Neural cell (in vitro differentiated cells): ENCODE data around the gene CHPF. TPM values are rescaled to one million over a fixed set of nuclear protein-coding genes. Genes with fewer than 3 reads are reported as not detected.

Experiments used
- H2AFZ ChIP-seq: fragments of 200-600, 300-800 bp; sonication (generic), shearing (Covaris generic); 2 replicates; pipeline ENCODE4 v1.6.0; 2014; ENCODE audit warnings: low read depth, mild to moderate bottlenecking, antibody characterized with exemption, low read length, moderate library complexity
- H3F3A ChIP-seq: fragments of 200-600 bp; shearing (Covaris generic); 2 replicates; pipeline ENCODE4 v1.6.1; 2016; ENCODE audit warnings: mild to moderate bottlenecking, moderate library complexity, mixed read lengths, antibody characterized with exemption, low read length; ENCODE audit not compliant: insufficient read depth, poor library complexity, severe bottlenecking
- H3K27ac ChIP-seq: fragments of 200-600, 300-800 bp; sonication (generic), shearing (Covaris generic); 2 replicates; pipeline ENCODE4 v1.5.1; 2014; ENCODE audit warnings: mild to moderate bottlenecking, low read length, moderate library complexity
- H3K27me3 ChIP-seq: fragments of 300-800, 200-600 bp; sonication (generic), shearing (Covaris generic); 2 replicates; pipeline ENCODE4 v1.6.0; 2014; ENCODE audit warnings: mild to moderate bottlenecking, low read depth, low read length, moderate library complexity; ENCODE audit not compliant: insufficient read depth
- H3K36me3 ChIP-seq: fragments of 300-800, 200-600 bp; sonication (generic), shearing (Covaris generic); 2 replicates; pipeline ENCODE4 v1.5.1; 2014; ENCODE audit warnings: mild to moderate bottlenecking, antibody characterized with exemption, low read length, moderate library complexity; ENCODE audit not compliant: insufficient read depth
- H3K4me2 ChIP-seq: fragments of 300-800, 200-600 bp; sonication (generic), shearing (Covaris generic); 2 replicates; pipeline ENCODE4 v1.6.0; 2014; ENCODE audit warnings: mild to moderate bottlenecking, low read length
- H3K4me3 ChIP-seq: fragments of 300-800, 200-600 bp; sonication (generic), shearing (Covaris generic); 2 replicates; pipeline ENCODE4 v1.5.1; 2014; ENCODE audit warnings: mild to moderate bottlenecking, low read length, moderate library complexity
- H3K79me2 ChIP-seq: fragments of 200-600 bp; shearing (Covaris generic); replicated peaks from 2 replicates; pipeline ENCODE4 v1.6.0; 2014; ENCODE audit warnings: mild to moderate bottlenecking, low read length, moderate library complexity; ENCODE audit not compliant: insufficient read depth
- H3K9ac ChIP-seq: fragments of 300-800, 200-600 bp; sonication (generic), shearing (Covaris generic); 2 replicates; pipeline ENCODE4 v1.6.1; 2016; ENCODE audit warnings: mild to moderate bottlenecking, low read length, mixed read lengths
- H3K9me2 ChIP-seq: fragments of 200-600 bp; shearing (Covaris generic); 2 replicates; pipeline ENCODE4 v1.6.1; 2016; ENCODE audit warnings: mild to moderate bottlenecking, low read length, mixed read lengths; ENCODE audit not compliant: insufficient read depth
- H3K9me3 ChIP-seq: fragments of 200-600, 300-800 bp; sonication (generic), shearing (Covaris generic); 2 replicates; pipeline ENCODE4 v1.6.1; 2016; ENCODE audit warnings: mild to moderate bottlenecking, mixed run types, low read length, moderate library complexity, mixed read lengths
- H4K20me1 ChIP-seq: fragments of 200-600 bp; shearing (Covaris generic); 2 replicates; pipeline ENCODE4 v1.6.1; 2016; ENCODE audit warnings: mild to moderate bottlenecking, mixed run types; ENCODE audit not compliant: insufficient read depth
- EP300 ChIP-seq: fragments of 450-650 bp; conservative IDR thresholded peaks from 2 replicates; pipeline ENCODE4 v1.6.1; 2014; ENCODE audit warnings: antibody characterized with exemption, mild to moderate bottlenecking, moderate library complexity; ENCODE audit not compliant: poor library complexity, severe bottlenecking
- EZH2 ChIP-seq: fragments of 200-600, 300-800 bp; shearing (Covaris generic), sonication (generic); IDR thresholded peaks from 2 replicates; pipeline ENCODE4 v1.6.1; 2014; ENCODE audit warnings: antibody characterized with exemption, low read length, borderline replicate concordance, mild to moderate bottlenecking; ENCODE audit not compliant: insufficient read depth, poor library complexity, severe bottlenecking
- MXI1 ChIP-seq: fragments of 450-650 bp; conservative IDR thresholded peaks from 2 replicates; pipeline ENCODE4 v1.6.1; 2014; ENCODE audit warnings: antibody characterized with exemption, mild to moderate bottlenecking; ENCODE audit not compliant: poor library complexity, severe bottlenecking
- POLR2AphosphoS5 ChIP-seq: IDR thresholded peaks from 2 replicates; pipeline ENCODE4 v1.6.1; 2012
- RAD21 ChIP-seq: fragments of 450-650 bp; conservative IDR thresholded peaks from 2 replicates; pipeline ENCODE4 v1.6.1; 2014; ENCODE audit warnings: antibody characterized with exemption, mild to moderate bottlenecking, moderate library complexity
- SMC3 ChIP-seq: fragments of 450-650 bp; conservative IDR thresholded peaks from 2 replicates; pipeline ENCODE4 v1.6.1; 2014; ENCODE audit warnings: antibody characterized with exemption, mild to moderate bottlenecking, moderate library complexity; ENCODE audit not compliant: poor library complexity
- TAF1 ChIP-seq: IDR thresholded peaks from 2 replicates; pipeline ENCODE4 v1.6.1; 2012; ENCODE audit warnings: low read depth
- polyA plus RNA-seq: library from polyadenylated mRNA; depleted of rRNA; stranded (reverse); fragments of >200 nt; gene quantifications from 2 replicates; pipeline ENCODE4 v1.2.3, GENCODE V29; 2014
- TF ChIP-seq, protein P1 (sequence below): IDR thresholded peaks from 2 replicates; pipeline ENCODE4 v1.6.1; 2012; ENCODE audit warnings: borderline replicate concordance
- TF ChIP-seq, protein P2 (sequence below): fragments of 450-650 bp; IDR thresholded peaks from 2 replicates; pipeline ENCODE4 v1.5.1; 2014; ENCODE audit warnings: antibody characterized with exemption, mild to moderate bottlenecking, moderate library complexity; ENCODE audit not compliant: poor library complexity, severe bottlenecking

CHPF gene
- polyA plus RNA-seq, 1 donor from 2014 or later: 28.6 TPM

DNA sequence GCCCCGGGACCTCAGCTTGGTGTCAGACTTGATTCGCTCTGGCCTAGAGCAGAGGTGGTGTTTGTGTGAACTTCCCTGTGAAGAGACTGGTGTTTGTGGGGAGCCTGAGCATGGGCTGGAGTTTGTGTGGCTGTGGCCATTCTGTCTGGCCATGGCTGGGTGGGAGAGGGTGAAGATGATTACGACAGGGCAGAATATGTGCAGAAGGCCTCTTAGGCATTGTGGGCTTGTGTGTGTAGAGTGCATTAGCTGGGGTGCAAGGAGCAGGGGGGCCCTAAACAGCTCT lies 17.2 kb upstream of the CHPF start:
- Histone ChIP-seq H3K9me3 (no peaks in the 10 kb centered on the region), H3K79me2 (no peaks in the 10 kb centered on the region), H4K20me1 (no peaks in the 10 kb centered on the region), H3K4me2 (no peak overlapping the region), H3K36me3 (no peaks in the 10 kb centered on the region), H3K9ac (no peak overlapping the region), H2AFZ (no peak overlapping the region), H3K4me3 (no peak overlapping the region), H3K9me2 (no peaks in the 10 kb centered on the region), H3K27me3 (no peaks in the 10 kb centered on the region), H3K27ac (no peak overlapping the region), H3F3A (no peaks in the 10 kb centered on the region)
- TF ChIP-seq TAF1 (no peak), RAD21 (no peak), POLR2AphosphoS5 (no peak), EZH2 (no peak), EP300 (no peak), SMC3 (no peak), MXI1 (no peak)
- TF ChIP-seq, protein P1, sequence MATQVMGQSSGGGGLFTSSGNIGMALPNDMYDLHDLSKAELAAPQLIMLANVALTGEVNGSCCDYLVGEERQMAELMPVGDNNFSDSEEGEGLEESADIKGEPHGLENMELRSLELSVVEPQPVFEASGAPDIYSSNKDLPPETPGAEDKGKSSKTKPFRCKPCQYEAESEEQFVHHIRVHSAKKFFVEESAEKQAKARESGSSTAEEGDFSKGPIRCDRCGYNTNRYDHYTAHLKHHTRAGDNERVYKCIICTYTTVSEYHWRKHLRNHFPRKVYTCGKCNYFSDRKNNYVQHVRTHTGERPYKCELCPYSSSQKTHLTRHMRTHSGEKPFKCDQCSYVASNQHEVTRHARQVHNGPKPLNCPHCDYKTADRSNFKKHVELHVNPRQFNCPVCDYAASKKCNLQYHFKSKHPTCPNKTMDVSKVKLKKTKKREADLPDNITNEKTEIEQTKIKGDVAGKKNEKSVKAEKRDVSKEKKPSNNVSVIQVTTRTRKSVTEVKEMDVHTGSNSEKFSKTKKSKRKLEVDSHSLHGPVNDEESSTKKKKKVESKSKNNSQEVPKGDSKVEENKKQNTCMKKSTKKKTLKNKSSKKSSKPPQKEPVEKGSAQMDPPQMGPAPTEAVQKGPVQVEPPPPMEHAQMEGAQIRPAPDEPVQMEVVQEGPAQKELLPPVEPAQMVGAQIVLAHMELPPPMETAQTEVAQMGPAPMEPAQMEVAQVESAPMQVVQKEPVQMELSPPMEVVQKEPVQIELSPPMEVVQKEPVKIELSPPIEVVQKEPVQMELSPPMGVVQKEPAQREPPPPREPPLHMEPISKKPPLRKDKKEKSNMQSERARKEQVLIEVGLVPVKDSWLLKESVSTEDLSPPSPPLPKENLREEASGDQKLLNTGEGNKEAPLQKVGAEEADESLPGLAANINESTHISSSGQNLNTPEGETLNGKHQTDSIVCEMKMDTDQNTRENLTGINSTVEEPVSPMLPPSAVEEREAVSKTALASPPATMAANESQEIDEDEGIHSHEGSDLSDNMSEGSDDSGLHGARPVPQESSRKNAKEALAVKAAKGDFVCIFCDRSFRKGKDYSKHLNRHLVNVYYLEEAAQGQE: no peak
- TF ChIP-seq, protein P2, sequence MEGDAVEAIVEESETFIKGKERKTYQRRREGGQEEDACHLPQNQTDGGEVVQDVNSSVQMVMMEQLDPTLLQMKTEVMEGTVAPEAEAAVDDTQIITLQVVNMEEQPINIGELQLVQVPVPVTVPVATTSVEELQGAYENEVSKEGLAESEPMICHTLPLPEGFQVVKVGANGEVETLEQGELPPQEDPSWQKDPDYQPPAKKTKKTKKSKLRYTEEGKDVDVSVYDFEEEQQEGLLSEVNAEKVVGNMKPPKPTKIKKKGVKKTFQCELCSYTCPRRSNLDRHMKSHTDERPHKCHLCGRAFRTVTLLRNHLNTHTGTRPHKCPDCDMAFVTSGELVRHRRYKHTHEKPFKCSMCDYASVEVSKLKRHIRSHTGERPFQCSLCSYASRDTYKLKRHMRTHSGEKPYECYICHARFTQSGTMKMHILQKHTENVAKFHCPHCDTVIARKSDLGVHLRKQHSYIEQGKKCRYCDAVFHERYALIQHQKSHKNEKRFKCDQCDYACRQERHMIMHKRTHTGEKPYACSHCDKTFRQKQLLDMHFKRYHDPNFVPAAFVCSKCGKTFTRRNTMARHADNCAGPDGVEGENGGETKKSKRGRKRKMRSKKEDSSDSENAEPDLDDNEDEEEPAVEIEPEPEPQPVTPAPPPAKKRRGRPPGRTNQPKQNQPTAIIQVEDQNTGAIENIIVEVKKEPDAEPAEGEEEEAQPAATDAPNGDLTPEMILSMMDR: no peak

DNA sequence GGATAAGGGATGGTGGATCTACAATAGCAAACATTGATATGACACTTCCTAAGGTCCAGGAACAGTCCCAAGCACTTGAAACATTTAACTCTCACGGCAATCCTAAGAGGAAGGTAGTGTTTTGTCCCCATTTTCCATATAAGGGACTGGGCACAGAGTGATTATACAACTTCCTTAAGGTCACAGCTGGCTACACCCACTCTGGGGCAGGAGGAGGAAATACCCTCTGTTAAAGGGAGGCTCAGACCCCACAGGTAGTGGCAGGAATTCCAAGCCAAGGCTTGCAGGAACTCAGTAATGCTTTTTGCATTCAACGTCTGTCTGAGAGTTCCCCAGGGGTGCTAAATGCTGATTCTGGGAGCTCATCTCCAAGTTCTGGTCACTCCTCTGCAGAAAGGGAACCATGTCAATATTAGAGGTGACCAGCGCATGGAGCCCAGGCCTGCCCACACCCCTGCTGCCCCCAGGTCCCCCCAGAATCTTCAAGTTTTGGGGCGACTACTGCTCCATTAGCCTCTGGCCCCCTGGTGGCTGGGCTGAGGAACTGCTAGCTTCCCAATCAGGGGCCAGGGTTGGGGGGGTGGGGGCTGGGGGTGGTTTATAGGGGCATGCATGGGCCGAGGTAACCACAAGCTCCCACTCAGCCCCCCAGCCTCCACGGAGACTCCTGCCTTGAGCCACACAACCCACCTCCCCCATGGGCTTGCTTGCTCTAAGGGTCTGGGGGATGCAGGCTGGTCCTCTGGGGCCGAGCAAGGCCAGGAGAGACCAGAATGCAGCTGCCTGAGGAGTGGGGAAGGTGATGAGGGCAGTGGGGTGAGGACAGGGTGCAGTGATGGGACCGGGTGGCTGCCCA lies 16.7 kb upstream of the CHPF start:
- no peaks in the 10 kb centered on the region for H3K27me3 ChIP-seq
- H3K79me2 ChIP-seq: no peaks in the 10 kb centered on the region
- no peak overlapping the region for H3K4me3 ChIP-seq
- no peaks in the 10 kb centered on the region for H3F3A ChIP-seq
- no peaks in the 10 kb centered on the region for H3K36me3 ChIP-seq
- no peaks in the 10 kb centered on the region for H3K9me3 ChIP-seq
- H3K9ac ChIP-seq: no peak overlapping the region
- TF ChIP-seq RAD21: no peak
- TF ChIP-seq, protein P2: peak; percentile 26
- TF ChIP-seq TAF1: no peak
- TF ChIP-seq EP300: no peak
- TF ChIP-seq EZH2: no peak
- TF ChIP-seq MXI1: no peak
- H4K20me1 ChIP-seq: no peaks in the 10 kb centered on the region
- no peak overlapping the region for H3K27ac ChIP-seq
- no peaks in the 10 kb centered on the region for H3K9me2 ChIP-seq
- no peak overlapping the region for H2AFZ ChIP-seq
- no peak overlapping the region for H3K4me2 ChIP-seq
